Measurements from ENCODE around the gene DHRS12.

Gene DHRS12

GRCh38 chr13:51822106-51822815 lies 18.3 kb upstream of the DHRS12 start:
- H2AFZ ChIP-seq (ENCODE audit: low read depth): no peak overlapping the region
- H3K9ac ChIP-seq: no peak overlapping the region
- no peak for TF ChIP-seq CTCF (conservative IDR thresholded peaks at IDR 0.05; ENCODE audit: low read depth, low read length)
- H3K27ac ChIP-seq: no peak overlapping the region
- no peaks in the 10 kb centered on the region for H3K36me3 ChIP-seq (ENCODE audit: insufficient read depth)
- H3K4me1 ChIP-seq (ENCODE audit: low read depth, poor library complexity, severe bottlenecking): peaks cover 35% of the 10 kb centered on the region
- no peaks in the 10 kb centered on the region for H4K20me1 ChIP-seq (ENCODE audit: insufficient read depth)
- H3K4me2 ChIP-seq: no peak overlapping the region
- no peak overlapping the region for H3K4me3 ChIP-seq (IDR thresholded peaks at IDR 0.05; ENCODE audit: insufficient read depth, low read depth, low read length)
- H3K79me2 ChIP-seq (ENCODE audit: insufficient read depth, low read depth): no peaks in the 10 kb centered on the region
- no peaks in the 10 kb centered on the region for H3K27me3 ChIP-seq (ENCODE audit: insufficient read depth, low read depth)

- Histone ChIP-seq H3K27ac (no peak overlapping the region), H3K4me2 (no peak overlapping the region), H4K20me1 (ENCODE audit: insufficient read depth) (no peaks in the 10 kb centered on the region), H3K79me2 (ENCODE audit: insufficient read depth, low read depth) (no peaks in the 10 kb centered on the region), H3K27me3 (ENCODE audit: insufficient read depth, low read depth) (no peaks in the 10 kb centered on the region), H2AFZ (ENCODE audit: low read depth) (no peak overlapping the region), H3K4me3 (IDR thresholded peaks at IDR 0.05; ENCODE audit: insufficient read depth, low read depth, low read length) (no peak overlapping the region), H3K36me3 (ENCODE audit: insufficient read depth) (no peaks in the 10 kb centered on the region), H3K4me1 (ENCODE audit: low read depth, poor library complexity, severe bottlenecking) (peaks cover 29% of the 10 kb centered on the region), H3K9ac (no peak overlapping the region)
- no peak for TF ChIP-seq CTCF (conservative IDR thresholded peaks at IDR 0.05; ENCODE audit: low read depth, low read length)
Measured at GRCh38 chr13:51821606-51822005, 17.6 kb upstream of the DHRS12 start.

- Histone ChIP-seq H3K4me2 (no peak overlapping the region), H4K20me1 (ENCODE audit: insufficient read depth) (no peaks in the 10 kb centered on the region), H3K79me2 (ENCODE audit: insufficient read depth, low read depth) (no peaks in the 10 kb centered on the region), H3K27ac (no peak overlapping the region), H3K27me3 (ENCODE audit: insufficient read depth, low read depth) (no peaks in the 10 kb centered on the region), H3K36me3 (ENCODE audit: insufficient read depth) (no peaks in the 10 kb centered on the region), H2AFZ (ENCODE audit: low read depth) (no peak overlapping the region), H3K4me3 (IDR thresholded peaks at IDR 0.05; ENCODE audit: insufficient read depth, low read depth, low read length) (no peak overlapping the region), H3K4me1 (ENCODE audit: low read depth, poor library complexity, severe bottlenecking) (peaks cover 19% of the 10 kb centered on the region), H3K9ac (no peak overlapping the region)
- no peak for TF ChIP-seq CTCF (conservative IDR thresholded peaks at IDR 0.05; ENCODE audit: low read depth, low read length)
Measured at GRCh38 chr13:51820016-51820597, 16.1 kb upstream of the DHRS12 start.

- Histone ChIP-seq H3K27me3 (ENCODE audit: insufficient read depth, low read depth) (no peaks in the 10 kb centered on the region), H3K9ac (no peak overlapping the region), H3K4me1 (ENCODE audit: low read depth, poor library complexity, severe bottlenecking) (peaks cover 18% of the 10 kb centered on the region), H3K4me3 (IDR thresholded peaks at IDR 0.05; ENCODE audit: insufficient read depth, low read depth, low read length) (no peak overlapping the region), H2AFZ (ENCODE audit: low read depth) (no peak overlapping the region), H3K36me3 (ENCODE audit: insufficient read depth) (no peaks in the 10 kb centered on the region), H3K4me2 (no peak overlapping the region), H3K79me2 (ENCODE audit: insufficient read depth, low read depth) (no peaks in the 10 kb centered on the region), H3K27ac (no peak overlapping the region), H4K20me1 (ENCODE audit: insufficient read depth) (no peaks in the 10 kb centered on the region)
- TF ChIP-seq CTCF (conservative IDR thresholded peaks at IDR 0.05; ENCODE audit: low read depth, low read length): no peak
Measured at GRCh38 chr13:51819544-51819943, 15.6 kb upstream of the DHRS12 start.

Measured in KMS-11 (cell line).